NB4 (cell line): ENCODE measurements around the gene ATXN1.

ENCODE experiments used
- DNase-seq: peaks from one replicate; pipeline ENCODE4 v3.0.0; 2010; ENCODE audit warnings: low read depth
- H3K4me3 ChIP-seq: one replicate; pipeline ENCODE4 v1.5.1; 2011; ENCODE audit warnings: mild to moderate bottlenecking, low read depth, low read length, moderate library complexity
- CTCF ChIP-seq: IDR thresholded peaks from one replicate; pipeline ENCODE4 v1.5.1; 2012; ENCODE audit warnings: low read depth, low read length
- MYC ChIP-seq: IDR thresholded peaks from 2 replicates; pipeline ENCODE4 v1.6.1; 2011; ENCODE audit warnings: low read depth, low read length
- POLR2A ChIP-seq: IDR thresholded peaks from 2 replicates; pipeline ENCODE4 v1.6.1; 2011; ENCODE audit warnings: mild to moderate bottlenecking; ENCODE audit not compliant: insufficient read length; ENCODE audit errors: extremely low read depth
- TF ChIP-seq, protein P1 (sequence below): IDR thresholded peaks from 2 replicates; pipeline ENCODE4 v1.6.1; 2011; ENCODE audit warnings: low read depth, low read length

Gene ATXN1

DNA sequence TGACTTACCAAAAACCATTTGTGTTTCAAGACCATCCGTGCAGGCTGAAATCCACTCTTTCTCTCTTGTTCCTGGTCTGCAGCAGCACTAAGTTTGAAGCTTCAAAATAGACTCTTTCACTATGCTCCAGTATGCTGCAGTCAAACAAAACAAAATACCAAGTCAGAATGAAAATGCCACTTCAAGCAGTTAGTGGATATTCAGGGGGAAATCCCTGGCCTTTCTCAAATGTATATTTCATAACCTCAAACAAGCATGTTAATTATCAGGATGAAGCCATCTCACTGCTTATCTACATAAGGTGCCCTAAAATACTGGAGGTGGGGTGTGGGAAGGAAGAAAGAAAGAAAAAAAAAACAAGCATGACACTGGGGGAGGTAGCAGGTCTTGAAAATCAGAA lies 103.5 kb downstream of the ATXN1 start:
- no peak for DNase-seq
- TF ChIP-seq, protein P1, sequence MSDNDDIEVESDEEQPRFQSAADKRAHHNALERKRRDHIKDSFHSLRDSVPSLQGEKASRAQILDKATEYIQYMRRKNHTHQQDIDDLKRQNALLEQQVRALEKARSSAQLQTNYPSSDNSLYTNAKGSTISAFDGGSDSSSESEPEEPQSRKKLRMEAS: no peak
- TF ChIP-seq MYC (no peak), POLR2A (no peak), CTCF (no peak)
- no peak overlapping the region for H3K4me3 ChIP-seq

DNA sequence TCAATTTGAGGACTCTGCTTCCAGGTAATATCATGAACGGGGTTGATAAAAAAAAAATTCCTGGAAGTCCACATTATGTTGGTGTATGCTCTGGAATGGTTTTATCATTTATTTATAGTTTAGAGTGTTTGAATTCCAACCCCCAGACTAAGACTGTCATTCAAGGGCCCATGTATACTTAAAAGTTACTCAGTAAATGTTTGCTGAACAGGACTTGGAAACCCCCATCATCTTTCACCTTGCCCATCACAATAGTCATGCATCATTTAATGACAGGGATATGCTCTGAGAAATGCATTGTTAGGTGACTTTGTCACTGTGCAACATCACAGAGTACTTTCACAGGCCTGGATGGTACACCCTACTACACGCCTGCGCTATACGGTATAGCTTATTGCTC lies 104.8 kb downstream of the ATXN1 start:
- no peak for TF ChIP-seq MYC
- TF ChIP-seq, protein P1: no peak
- TF ChIP-seq POLR2A: no peak
- TF ChIP-seq CTCF: no peak
- no peak overlapping the region for H3K4me3 ChIP-seq
- no peak for DNase-seq

DNA sequence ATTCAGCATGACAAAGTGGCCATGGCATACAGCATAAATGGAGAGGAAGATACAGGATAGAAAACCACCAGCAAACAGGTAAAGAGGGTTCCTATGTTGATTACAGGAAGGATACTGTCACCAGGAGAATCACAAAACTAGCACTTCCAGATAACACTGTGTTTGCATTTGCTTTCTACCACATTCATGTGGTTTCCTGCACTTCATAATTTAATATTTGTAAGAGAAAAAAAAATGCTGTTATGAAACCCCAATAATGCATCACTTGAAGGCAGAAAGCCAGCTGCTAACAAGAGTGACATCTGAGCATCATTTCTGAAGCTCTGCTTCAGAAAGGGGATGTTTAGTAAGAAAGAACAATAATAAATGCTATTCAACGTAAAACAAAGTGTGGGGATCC lies 106.6 kb downstream of the ATXN1 start:
- no peak overlapping the region for H3K4me3 ChIP-seq
- DNase-seq: no peak
- TF ChIP-seq POLR2A (no peak), CTCF (no peak), MYC (no peak)
- TF ChIP-seq, protein P1: no peak

DNA sequence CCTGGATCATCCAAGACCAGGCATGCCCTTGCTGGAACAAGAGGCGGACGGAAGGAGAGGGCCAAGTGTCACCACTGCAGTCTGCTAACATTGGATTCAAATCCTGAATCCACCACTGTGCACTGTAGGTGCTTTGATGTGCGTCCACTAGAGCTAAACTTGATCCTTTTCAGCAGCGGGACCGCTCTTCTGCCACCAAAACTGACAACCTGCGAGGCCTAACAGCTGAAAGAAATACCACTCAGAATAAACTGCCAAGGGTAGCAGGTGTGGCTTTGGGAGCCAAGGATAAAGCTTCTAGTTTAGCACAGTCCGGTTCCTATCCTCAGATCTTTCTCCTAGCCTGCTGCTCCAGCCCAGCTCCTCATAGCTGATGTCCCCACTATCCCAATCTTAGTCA lies 108.0 kb downstream of the ATXN1 start:
- TF ChIP-seq, protein P1: no peak
- no peak for TF ChIP-seq MYC
- no peak for TF ChIP-seq POLR2A
- no peak for TF ChIP-seq CTCF
- H3K4me3 ChIP-seq: no peak overlapping the region
- DNase-seq: no peak

- DNase-seq: no peak
- no peak for TF ChIP-seq POLR2A
- TF ChIP-seq, protein P1: no peak
- no peak for TF ChIP-seq MYC
- no peak for TF ChIP-seq CTCF
- H3K4me3 ChIP-seq: no peak overlapping the region
Measured at GRCh38 chr6:16651871-16652270, 109.4 kb downstream of the ATXN1 start.

DNA sequence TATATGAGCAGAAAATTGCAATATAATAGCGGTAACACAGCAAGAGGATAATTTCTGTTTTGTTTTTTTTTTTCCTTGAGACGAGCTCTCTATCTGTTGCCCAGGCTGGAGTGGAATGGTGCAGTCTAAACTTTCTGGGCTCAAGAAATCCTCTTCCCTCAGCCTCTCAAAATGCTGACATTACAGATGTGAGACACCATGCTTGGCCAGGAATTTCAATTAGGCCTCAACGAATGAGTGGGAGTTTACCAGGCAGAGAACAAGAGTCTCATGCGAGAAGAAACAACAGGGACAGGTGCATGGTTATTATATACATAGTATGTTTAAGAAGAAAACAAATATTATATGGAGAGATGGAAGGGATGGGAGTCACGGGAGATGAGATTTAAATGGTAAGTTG lies 111.4 kb downstream of the ATXN1 start:
- no peak for TF ChIP-seq MYC
- TF ChIP-seq POLR2A: no peak
- TF ChIP-seq, protein P1: no peak
- no peak for TF ChIP-seq CTCF
- DNase-seq: no peak
- H3K4me3 ChIP-seq: no peak overlapping the region
